ENCODE measurements around the gene DPYD.
"Not testable (repeated sequence)": the region's sequence is repeated elsewhere in the genome, so short reads cannot be mapped to it uniquely, and the experiment has no call there.

Gene DPYD

DNA sequence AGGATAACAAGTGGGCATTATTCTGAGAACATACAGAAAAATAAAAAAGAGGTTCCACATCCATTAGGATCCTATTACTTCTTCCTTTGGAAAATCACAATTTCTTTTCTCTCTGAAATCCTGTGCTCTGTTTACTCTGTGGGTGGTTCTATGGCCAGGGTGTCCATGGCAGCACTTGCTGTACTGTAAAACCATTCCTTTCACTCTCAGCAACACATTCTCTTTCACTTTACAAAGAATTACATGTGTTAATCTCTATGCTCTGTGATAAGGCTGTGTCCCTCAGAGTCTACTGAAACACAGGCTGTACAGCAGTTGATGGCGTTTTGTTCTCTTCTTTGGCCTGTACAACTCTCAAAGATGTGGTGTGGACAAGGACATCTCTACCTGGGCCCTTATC lies 675.2 kb downstream of the DPYD start:
- ChIA-PET POLR2A (no interaction called here), CTCF (no interaction called here)
- TF ChIP-seq ARNT (IDR thresholded peaks at IDR 0.05) (no peak), FOXM1 (IDR thresholded peaks at IDR 0.05; ENCODE audit: borderline replicate concordance) (no peak), FOXA1 (IDR thresholded peaks at IDR 0.05) (no peak), HDGF (IDR thresholded peaks at IDR 0.05; ENCODE audit: borderline replicate concordance) (no peak), FOXK2 (IDR thresholded peaks at IDR 0.05) (no peak), SP1 (IDR thresholded peaks at IDR 0.05) (no peak), ZNF384 (IDR thresholded peaks at IDR 0.05) (no peak), L3MBTL2 (conservative IDR thresholded peaks at IDR 0.05) (no peak), BHLHE40 (IDR thresholded peaks at IDR 0.05; ENCODE audit: borderline replicate concordance) (no peak), ELF4 (IDR thresholded peaks at IDR 0.05) (no peak), NFRKB (IDR thresholded peaks at IDR 0.05) (no peak), CTBP1 (IDR thresholded peaks at IDR 0.05; ENCODE audit: borderline replicate concordance) (no peak), TARDBP (IDR thresholded peaks at IDR 0.05) (no peak), SUZ12 (IDR thresholded peaks at IDR 0.05) (no peak), LEF1 (IDR thresholded peaks at IDR 0.05; ENCODE audit: borderline replicate concordance) (no peak)
- TF ChIP-seq, protein P1, sequence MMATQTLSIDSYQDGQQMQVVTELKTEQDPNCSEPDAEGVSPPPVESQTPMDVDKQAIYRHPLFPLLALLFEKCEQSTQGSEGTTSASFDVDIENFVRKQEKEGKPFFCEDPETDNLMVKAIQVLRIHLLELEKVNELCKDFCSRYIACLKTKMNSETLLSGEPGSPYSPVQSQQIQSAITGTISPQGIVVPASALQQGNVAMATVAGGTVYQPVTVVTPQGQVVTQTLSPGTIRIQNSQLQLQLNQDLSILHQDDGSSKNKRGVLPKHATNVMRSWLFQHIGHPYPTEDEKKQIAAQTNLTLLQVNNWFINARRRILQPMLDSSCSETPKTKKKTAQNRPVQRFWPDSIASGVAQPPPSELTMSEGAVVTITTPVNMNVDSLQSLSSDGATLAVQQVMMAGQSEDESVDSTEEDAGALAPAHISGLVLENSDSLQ (IDR thresholded peaks at IDR 0.05) = no peak
- DNase-seq (ENCODE audit: extremely low spot score) = no peak

DNA sequence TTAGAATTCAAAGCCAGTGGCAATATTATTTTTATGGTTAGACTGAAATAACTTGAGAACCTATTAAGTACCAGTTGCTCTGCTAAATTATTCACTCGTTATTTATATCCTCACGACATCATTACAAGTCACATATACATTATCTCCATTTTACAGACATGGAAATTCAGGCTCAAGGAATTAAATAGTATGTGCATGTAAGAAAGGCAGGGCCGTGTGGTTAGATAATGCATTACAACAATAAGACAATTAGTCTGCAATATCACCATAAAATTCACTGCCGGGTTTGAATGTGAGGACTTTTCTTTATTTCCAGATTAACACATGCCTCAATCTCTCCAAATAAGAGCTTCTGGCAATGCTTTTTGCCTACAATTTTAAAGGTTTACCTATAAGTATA lies 675.8 kb downstream of the DPYD start:
- ChIA-PET POLR2A (no interaction called here), CTCF (no interaction called here)
- no peak for TF ChIP-seq LEF1 (IDR thresholded peaks at IDR 0.05; ENCODE audit: borderline replicate concordance)
- TF ChIP-seq NFRKB (IDR thresholded peaks at IDR 0.05) = no peak
- no peak for TF ChIP-seq FOXM1 (IDR thresholded peaks at IDR 0.05; ENCODE audit: borderline replicate concordance)
- TF ChIP-seq L3MBTL2 (conservative IDR thresholded peaks at IDR 0.05) = no peak
- TF ChIP-seq ARNT (IDR thresholded peaks at IDR 0.05) = no peak
- no peak for TF ChIP-seq BHLHE40 (IDR thresholded peaks at IDR 0.05; ENCODE audit: borderline replicate concordance)
- TF ChIP-seq, protein P1 (IDR thresholded peaks at IDR 0.05) = no peak
- TF ChIP-seq FOXK2 (IDR thresholded peaks at IDR 0.05) = no peak
- no peak for TF ChIP-seq CTBP1 (IDR thresholded peaks at IDR 0.05; ENCODE audit: borderline replicate concordance)
- TF ChIP-seq HDGF (IDR thresholded peaks at IDR 0.05; ENCODE audit: borderline replicate concordance) = no peak
- no peak for TF ChIP-seq TARDBP (IDR thresholded peaks at IDR 0.05)
- TF ChIP-seq SP1 (IDR thresholded peaks at IDR 0.05) = no peak
- TF ChIP-seq ELF4 (IDR thresholded peaks at IDR 0.05) = no peak
- no peak for TF ChIP-seq FOXA1 (IDR thresholded peaks at IDR 0.05)
- no peak for TF ChIP-seq ZNF384 (IDR thresholded peaks at IDR 0.05)
- no peak for TF ChIP-seq SUZ12 (IDR thresholded peaks at IDR 0.05)
- DNase-seq (ENCODE audit: extremely low spot score) = no peak

DNA sequence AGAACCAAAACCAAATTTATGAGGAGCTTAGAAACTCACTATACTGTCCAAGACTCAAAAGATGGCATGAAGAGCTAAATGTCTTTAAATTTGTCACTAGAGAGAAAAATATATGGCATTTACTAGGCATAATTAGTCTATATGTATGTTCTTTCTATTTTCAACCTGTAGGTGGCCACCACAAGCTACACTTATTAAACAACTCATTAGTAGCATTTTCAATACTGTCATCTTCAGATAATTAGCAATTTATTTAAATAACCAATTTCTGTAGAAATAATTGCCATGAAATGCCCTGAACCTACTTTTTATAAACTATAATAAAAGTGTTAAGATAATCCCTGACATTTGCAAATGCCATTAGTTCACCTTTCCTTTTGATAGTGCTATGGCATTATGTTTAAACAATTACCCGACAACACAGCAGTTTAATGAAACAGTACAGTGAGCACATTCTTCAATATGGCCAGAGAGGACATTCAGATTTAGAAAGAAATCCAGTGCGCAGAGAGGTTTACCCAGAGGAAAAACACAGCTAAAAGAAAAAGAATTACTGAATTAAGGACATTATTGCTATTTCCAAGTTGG lies 676.8 kb downstream of the DPYD start:
- no peak for DNase-seq (ENCODE audit: extremely low spot score)
- CTCF ChIA-PET = interaction anchor here (0.7 to 0.9 kb wide), 3 partner anchors 281 to 1142 kb away, joined by 3 read pairs; no protein-coding TSS in a partner anchor
- TF ChIP-seq SUZ12 (IDR thresholded peaks at IDR 0.05) = no peak
- no peak for TF ChIP-seq SP1 (IDR thresholded peaks at IDR 0.05)
- TF ChIP-seq LEF1 (IDR thresholded peaks at IDR 0.05; ENCODE audit: borderline replicate concordance) = no peak
- TF ChIP-seq FOXK2 (IDR thresholded peaks at IDR 0.05) = no peak
- no peak for TF ChIP-seq ZNF384 (IDR thresholded peaks at IDR 0.05)
- no peak for TF ChIP-seq ELF4 (IDR thresholded peaks at IDR 0.05)
- no peak for TF ChIP-seq L3MBTL2 (conservative IDR thresholded peaks at IDR 0.05)
- POLR2A ChIA-PET = no interaction called here

DNA sequence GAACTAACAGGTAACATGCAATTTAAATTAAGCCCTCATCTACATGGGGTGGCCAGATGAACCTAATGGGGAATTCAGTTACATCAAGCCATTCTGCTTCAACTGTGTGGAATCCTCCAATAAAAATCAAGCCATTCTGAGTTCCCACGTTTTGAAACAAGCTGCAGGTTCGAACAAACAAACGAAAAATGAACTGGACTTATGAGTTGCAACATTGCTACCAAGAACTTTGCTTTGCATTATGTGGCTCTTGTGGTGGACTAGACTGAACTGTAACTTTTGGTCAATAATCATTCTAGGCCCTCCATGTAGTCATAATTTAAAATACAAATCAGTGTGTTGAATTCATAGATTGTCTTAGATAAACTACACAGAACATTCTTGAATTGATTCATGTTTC lies 682.0 kb downstream of the DPYD start:
- DNase-seq (ENCODE audit: extremely low spot score) = no peak
- ChIA-PET POLR2A (no interaction called here), CTCF (no interaction called here)
- TF ChIP-seq CTBP1 (IDR thresholded peaks at IDR 0.05; ENCODE audit: borderline replicate concordance) = no peak
- no peak for TF ChIP-seq ELF4 (IDR thresholded peaks at IDR 0.05)
- TF ChIP-seq HDGF (IDR thresholded peaks at IDR 0.05; ENCODE audit: borderline replicate concordance) = no peak
- no peak for TF ChIP-seq FOXA1 (IDR thresholded peaks at IDR 0.05)
- TF ChIP-seq SP1 (IDR thresholded peaks at IDR 0.05) = no peak
- TF ChIP-seq LEF1 (IDR thresholded peaks at IDR 0.05; ENCODE audit: borderline replicate concordance) = no peak
- TF ChIP-seq, protein P1 (IDR thresholded peaks at IDR 0.05) = no peak

DNA sequence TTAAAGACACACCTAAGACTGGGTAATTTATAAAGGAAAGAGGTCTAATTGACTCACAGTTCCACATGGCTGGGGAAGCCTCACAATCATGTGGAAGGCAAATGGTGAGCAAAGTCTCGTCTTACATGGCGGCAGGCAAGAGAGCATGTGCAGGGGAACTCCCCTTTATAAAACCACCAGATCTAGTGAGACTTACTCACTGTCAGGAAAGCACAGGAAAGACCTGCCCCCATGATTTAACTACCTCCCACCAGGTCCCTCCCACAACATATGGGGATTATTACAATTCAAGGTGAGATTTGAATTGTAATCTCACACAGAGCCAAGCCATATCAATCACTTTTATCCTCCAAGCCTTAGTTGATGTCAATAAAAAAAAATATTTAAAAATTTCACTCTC lies 689.5 kb downstream of the DPYD start:
- DNase-seq (ENCODE audit: extremely low spot score); POLR2A ChIA-PET; CTCF ChIA-PET: not testable (repeated sequence)

DNA sequence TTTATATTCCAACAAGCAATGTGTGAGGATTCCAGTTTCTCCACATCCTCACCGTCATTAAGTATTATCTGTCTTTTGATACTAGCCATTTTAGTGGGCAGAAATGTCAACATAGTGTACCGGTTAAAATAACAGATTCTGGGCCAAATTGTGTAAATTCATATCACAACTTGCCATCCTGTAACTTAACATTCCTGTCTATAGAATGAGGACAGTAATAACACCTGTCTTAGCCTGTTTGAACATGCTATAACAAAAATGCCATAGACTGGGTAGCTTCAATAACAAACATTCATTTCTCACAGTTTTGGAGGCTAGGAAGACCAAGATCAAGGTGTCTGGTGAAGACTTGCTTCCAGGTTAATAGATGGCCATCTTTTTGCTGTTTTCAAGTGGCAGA lies 708.2 kb downstream of the DPYD start:
- ChIA-PET CTCF (interaction anchor here (0.6 kb wide), 1 partner anchor 63 kb away, joined by 4 read pairs; no protein-coding TSS in a partner anchor), POLR2A (no interaction called here)
- no peak for TF ChIP-seq ZNF384 (IDR thresholded peaks at IDR 0.05)
- TF ChIP-seq SP1 (IDR thresholded peaks at IDR 0.05) = no peak
- TF ChIP-seq ELF4 (IDR thresholded peaks at IDR 0.05) = no peak
- no peak for TF ChIP-seq LEF1 (IDR thresholded peaks at IDR 0.05; ENCODE audit: borderline replicate concordance)
- TF ChIP-seq FOXK2 (IDR thresholded peaks at IDR 0.05) = no peak
- TF ChIP-seq FOXA1 (IDR thresholded peaks at IDR 0.05) = no peak
- no peak for TF ChIP-seq FOXM1 (IDR thresholded peaks at IDR 0.05; ENCODE audit: borderline replicate concordance)
- TF ChIP-seq CTBP1 (IDR thresholded peaks at IDR 0.05; ENCODE audit: borderline replicate concordance) = no peak
- TF ChIP-seq HDGF (IDR thresholded peaks at IDR 0.05; ENCODE audit: borderline replicate concordance) = no peak
- TF ChIP-seq, protein P1 (IDR thresholded peaks at IDR 0.05) = no peak
- no peak for TF ChIP-seq TARDBP (IDR thresholded peaks at IDR 0.05)
- TF ChIP-seq NFRKB (IDR thresholded peaks at IDR 0.05) = no peak
- TF ChIP-seq L3MBTL2 (conservative IDR thresholded peaks at IDR 0.05) = no peak
- TF ChIP-seq ARNT (IDR thresholded peaks at IDR 0.05) = no peak
- no peak for DNase-seq (ENCODE audit: extremely low spot score)

Data from HEK293T (cell line).